ENCODE results near the gene RFLNA.
"Not testable (repeated sequence)": the region's sequence is repeated elsewhere in the genome, so short reads cannot be mapped to it uniquely, and the experiment has no call there.

The RFLNA gene

GRCh38 chr12:124283326-124283725, 11.6 kb upstream of the RFLNA start:
- DNase-seq = no peak

GRCh38 chr12:124284368-124284767, 10.5 kb upstream of the RFLNA start:
- no peak for DNase-seq

- DNase-seq = no peak
These were observed 8.5 kb upstream of the RFLNA start for GRCh38 chr12:124286414-124286813.

- DNase-seq = no peak
These were observed 7.9 kb upstream of the RFLNA start for GRCh38 chr12:124286971-124287370.

GRCh38 chr12:124289634-124290600, 5.0 kb upstream of the RFLNA start:
- no peak for DNase-seq

GRCh38 chr12:124292385-124292784, 2.5 kb upstream of the RFLNA start:
- DNase-seq = no peak

GRCh38 chr12:124293286-124294003, 1.4 kb upstream of the RFLNA start:
- DNase-seq = no peak

GRCh38 chr12:124295431-124296058, 652 bp downstream of the RFLNA start:
- DNase-seq = no peak

- DNase-seq = no peak
These were observed 1.5 kb downstream of the RFLNA start for GRCh38 chr12:124296295-124296915.

GRCh38 chr12:124296916-124297351, 2.0 kb downstream of the RFLNA start:
- no peak for DNase-seq

- no peak for DNase-seq
These were observed 2.5 kb downstream of the RFLNA start for GRCh38 chr12:124297389-124297788.

GRCh38 chr12:124297856-124298255, 3.0 kb downstream of the RFLNA start:
- DNase-seq = no peak

GRCh38 chr12:124298685-124299410, 4.0 kb downstream of the RFLNA start:
- no peak for DNase-seq

- DNase-seq = no peak
These were observed 4.9 kb downstream of the RFLNA start for GRCh38 chr12:124299628-124300388.

GRCh38 chr12:124300657-124301056, 5.8 kb downstream of the RFLNA start:
- not testable (repeated sequence) for DNase-seq

GRCh38 chr12:124301084-124301654, 6.3 kb downstream of the RFLNA start:
- DNase-seq = no peak

GRCh38 chr12:124302241-124302806, 7.4 kb downstream of the RFLNA start:
- no peak for DNase-seq

GRCh38 chr12:124302807-124303578, 8.1 kb downstream of the RFLNA start:
- no peak for DNase-seq

- no peak for DNase-seq
These were observed 8.9 kb downstream of the RFLNA start for GRCh38 chr12:124303579-124304313.

Data from NCI-H774 (cell line).